Calu3 (cell line): ENCODE results near the gene KAZN. TPM values are rescaled to one million over a fixed set of nuclear protein-coding genes. Genes with fewer than 3 reads are reported as not detected.

Experiments used
- BruUV-seq: library from RNA; stranded (reverse); fragments of 400-500 nt; replicated peaks from 2 replicates; lab custom pipeline; 2021; lab: Mats Ljungman, UMichigan
- CTCF ChIA-PET: fragments of 300-600 bp; sonication (Branson Sonifier 250); formaldehyde crosslinking; loops from one replicate; lab custom pipeline; 2022; ENCODE audit warnings: antibody characterized with exemption; lab: Charles Lee
- DNase-seq: peaks from one replicate; pipeline ENCODE4 v3.0.0; 2022
- H3K27ac Mint-ChIP-seq: one replicate; pipeline ENCODE4 v1.8.0; 2022; ENCODE audit warnings: mixed read lengths; ENCODE audit not compliant: unreplicated experiment
- H3K27me3 Mint-ChIP-seq: one replicate; pipeline ENCODE4 v1.8.0; 2022; ENCODE audit warnings: mixed read lengths; ENCODE audit not compliant: unreplicated experiment
- H3K36me3 Mint-ChIP-seq: one replicate; pipeline ENCODE4 v1.8.0; 2022; ENCODE audit warnings: mild to moderate bottlenecking, moderate library complexity, mixed read lengths; ENCODE audit not compliant: insufficient read depth, unreplicated experiment
- H3K4me1 Mint-ChIP-seq: one replicate; pipeline ENCODE4 v1.8.0; 2022; ENCODE audit warnings: mild to moderate bottlenecking, low read depth, mixed read lengths; ENCODE audit not compliant: unreplicated experiment
- H3K4me3 Mint-ChIP-seq: one replicate; pipeline ENCODE4 v1.8.0; 2022; ENCODE audit warnings: mild to moderate bottlenecking, low read depth, moderate library complexity, mixed read lengths; ENCODE audit not compliant: unreplicated experiment
- H3K9me3 Mint-ChIP-seq: one replicate; pipeline ENCODE4 v1.8.0; 2022; ENCODE audit warnings: low read depth, mixed read lengths; ENCODE audit not compliant: unreplicated experiment
- CTCF ChIP-seq: fragments of 200-600 bp; IDR thresholded peaks from one replicate; pipeline ENCODE4 v1.8.0; 2022; ENCODE audit warnings: antibody characterized with exemption; ENCODE audit not compliant: unreplicated experiment
- intact Hi-C: fragments of 100-400 bp; cut with micrococcal nuclease; formaldehyde crosslinking; loops from one replicate; pipeline ENCODE4 v1.10.0; 2022; ENCODE audit not compliant: unreplicated experiment
- total RNA-seq: library from RNA; stranded (reverse); gene quantifications from 2 replicates; pipeline ENCODE4 v1.2.3, GENCODE V29; 2022

KAZN gene
- total RNA-seq, 1 experiment from 2014 or later = 3.6 TPM

- H3K4me3 Mint-ChIP-seq = no peak overlapping the region
- no peak overlapping the region for H3K27ac Mint-ChIP-seq
- no peaks in the 10 kb centered on the region for H3K36me3 Mint-ChIP-seq
- no peak for DNase-seq
- BruUV-seq = no TSS peak
- no peaks in the 10 kb centered on the region for H3K27me3 Mint-ChIP-seq
- H3K4me1 Mint-ChIP-seq = no peaks in the 10 kb centered on the region
- CTCF ChIA-PET = no interaction called here
- peaks cover 2% of the 10 kb centered on the region for H3K9me3 Mint-ChIP-seq
- no peak for TF ChIP-seq CTCF
- intact Hi-C loops = no loop called here
Observed at GRCh38 chr1:15012822-15013221, 414.3 kb downstream of the KAZN start.

GRCh38 chr1:15013767-15014166, 415.3 kb downstream of the KAZN start:
- Mint-ChIP-seq H3K27ac (no peak overlapping the region), H3K36me3 (no peaks in the 10 kb centered on the region), H3K9me3 (peaks cover 2% of the 10 kb centered on the region), H3K27me3 (no peaks in the 10 kb centered on the region), H3K4me3 (no peak overlapping the region), H3K4me1 (no peaks in the 10 kb centered on the region)
- no peak for TF ChIP-seq CTCF
- intact Hi-C loops = no loop called here
- BruUV-seq = no TSS peak
- CTCF ChIA-PET = interaction anchor here (0.6 kb wide), 1 partner anchor 29 kb away, joined by 6 read pairs; no protein-coding TSS in a partner anchor
- DNase-seq = no peak

GRCh38 chr1:15014516-15014915, 416.0 kb downstream of the KAZN start:
- H3K27me3 Mint-ChIP-seq = no peaks in the 10 kb centered on the region
- no peak for DNase-seq
- TF ChIP-seq CTCF = no peak
- BruUV-seq = no TSS peak
- no peaks in the 10 kb centered on the region for H3K36me3 Mint-ChIP-seq
- intact Hi-C loops = no loop called here
- no peak overlapping the region for H3K4me3 Mint-ChIP-seq
- peaks cover 2% of the 10 kb centered on the region for H3K9me3 Mint-ChIP-seq
- CTCF ChIA-PET = no interaction called here
- no peaks in the 10 kb centered on the region for H3K4me1 Mint-ChIP-seq
- no peak overlapping the region for H3K27ac Mint-ChIP-seq

- intact Hi-C loops = no loop called here
- no peak for TF ChIP-seq CTCF
- H3K27ac Mint-ChIP-seq = no peak overlapping the region
- no TSS peak for BruUV-seq
- CTCF ChIA-PET = interaction anchor here (0.7 kb wide), 1 partner anchor 110 kb away, joined by 3 read pairs; no protein-coding TSS in a partner anchor
- no peaks in the 10 kb centered on the region for H3K9me3 Mint-ChIP-seq
- H3K36me3 Mint-ChIP-seq = no peaks in the 10 kb centered on the region
- no peaks in the 10 kb centered on the region for H3K4me1 Mint-ChIP-seq
- H3K4me3 Mint-ChIP-seq = no peak overlapping the region
- H3K27me3 Mint-ChIP-seq = no peaks in the 10 kb centered on the region
- DNase-seq = no peak
Observed at GRCh38 chr1:15016001-15016400, 417.5 kb downstream of the KAZN start.
